GM19351 (cell line): ENCODE measurements around the gene MMP15.

Source experiments
- ATAC-seq: cut with Tn5 transposase; IDR thresholded peaks from one replicate; pipeline ENCODE4 v1.9.1; 2021; ENCODE audit warnings: mild to moderate bottlenecking, moderate library complexity; ENCODE audit not compliant: unreplicated experiment

Gene MMP15

DNA sequence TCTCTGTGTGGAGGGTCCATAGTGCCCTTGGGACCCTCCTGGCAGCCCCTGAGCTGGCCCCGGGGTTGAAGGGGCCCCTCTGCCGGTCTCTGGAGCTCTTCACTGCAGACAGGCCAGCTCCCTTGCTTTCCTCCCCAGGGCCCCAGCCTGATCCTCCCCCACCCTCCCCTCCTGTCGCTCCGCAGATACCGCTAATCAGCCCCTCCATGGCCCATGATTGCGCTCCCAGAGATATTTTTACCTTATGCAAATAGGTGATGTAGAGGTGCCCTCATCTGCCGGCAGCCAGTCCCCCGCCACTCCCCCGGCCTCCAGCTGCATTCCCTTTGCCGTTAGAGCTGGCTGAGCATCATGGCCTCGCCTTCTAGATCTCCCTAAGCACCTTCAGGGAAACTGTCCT is 9.2 kb downstream of the MMP15 start:
- ATAC-seq, result no peak

- ATAC-seq, result no peak
Measured at GRCh38 chr16:58035356-58036170, 10.0 kb downstream of the MMP15 start.

DNA sequence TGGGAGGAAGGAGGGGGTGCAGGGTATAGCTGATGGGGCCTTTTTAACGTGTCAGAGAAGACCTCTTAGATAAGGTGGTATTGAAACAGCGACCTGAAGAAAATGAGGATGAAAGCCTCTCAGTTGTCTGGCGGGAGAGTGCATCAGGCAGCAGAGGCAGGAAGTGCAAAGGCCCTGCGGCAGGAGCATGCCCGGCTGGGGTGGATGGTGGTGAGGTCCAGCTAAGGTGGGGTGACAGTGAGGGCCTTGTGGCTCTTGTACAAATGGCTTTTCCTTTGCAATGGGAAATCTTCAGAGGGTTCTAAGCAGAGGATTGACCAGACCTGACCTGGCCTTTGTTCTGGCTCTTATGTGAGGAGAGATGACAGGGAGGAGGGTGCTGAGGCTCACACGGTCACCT is 11.4 kb downstream of the MMP15 start:
- no peak for ATAC-seq

- ATAC-seq, result no peak
Measured at GRCh38 chr16:58037365-58038057, 12.0 kb downstream of the MMP15 start.

- no peak for ATAC-seq
Measured at GRCh38 chr16:58038219-58038641, 12.7 kb downstream of the MMP15 start.

DNA sequence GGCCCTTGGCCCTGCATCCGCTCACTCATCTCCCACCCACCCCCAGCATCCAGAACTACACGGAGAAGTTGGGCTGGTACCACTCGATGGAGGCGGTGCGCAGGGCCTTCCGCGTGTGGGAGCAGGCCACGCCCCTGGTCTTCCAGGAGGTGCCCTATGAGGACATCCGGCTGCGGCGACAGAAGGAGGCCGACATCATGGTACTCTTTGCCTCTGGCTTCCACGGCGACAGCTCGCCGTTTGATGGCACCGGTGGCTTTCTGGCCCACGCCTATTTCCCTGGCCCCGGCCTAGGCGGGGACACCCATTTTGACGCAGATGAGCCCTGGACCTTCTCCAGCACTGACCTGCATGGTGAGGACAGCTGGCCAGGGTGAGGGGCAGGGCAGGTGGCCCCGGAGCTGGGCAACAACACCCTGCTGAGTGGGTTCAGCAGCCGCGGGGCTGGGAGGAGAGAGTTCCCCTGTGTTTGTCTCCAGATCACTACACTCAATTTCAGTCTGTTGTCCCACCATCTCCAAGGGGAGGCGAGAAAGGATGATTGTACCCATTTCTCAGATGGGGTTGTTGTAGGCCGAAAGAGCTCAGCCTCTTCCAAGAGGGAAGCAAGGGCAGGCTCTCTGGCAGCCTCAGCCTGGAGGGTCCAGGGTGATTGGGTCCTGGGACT is 14.4 kb downstream of the MMP15 start:
- ATAC-seq, result no peak

DNA sequence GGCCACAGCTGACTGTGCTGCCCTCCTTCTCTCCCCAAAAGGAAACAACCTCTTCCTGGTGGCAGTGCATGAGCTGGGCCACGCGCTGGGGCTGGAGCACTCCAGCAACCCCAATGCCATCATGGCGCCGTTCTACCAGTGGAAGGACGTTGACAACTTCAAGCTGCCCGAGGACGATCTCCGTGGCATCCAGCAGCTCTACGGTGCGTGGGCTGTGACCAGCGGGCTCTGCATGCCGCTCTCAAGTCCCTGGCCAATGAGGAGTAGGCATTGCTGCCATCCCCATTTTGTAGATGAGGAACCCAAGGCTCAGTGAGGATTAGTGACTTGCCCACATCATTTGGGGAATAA is 14.9 kb downstream of the MMP15 start:
- ATAC-seq, result no peak

DNA sequence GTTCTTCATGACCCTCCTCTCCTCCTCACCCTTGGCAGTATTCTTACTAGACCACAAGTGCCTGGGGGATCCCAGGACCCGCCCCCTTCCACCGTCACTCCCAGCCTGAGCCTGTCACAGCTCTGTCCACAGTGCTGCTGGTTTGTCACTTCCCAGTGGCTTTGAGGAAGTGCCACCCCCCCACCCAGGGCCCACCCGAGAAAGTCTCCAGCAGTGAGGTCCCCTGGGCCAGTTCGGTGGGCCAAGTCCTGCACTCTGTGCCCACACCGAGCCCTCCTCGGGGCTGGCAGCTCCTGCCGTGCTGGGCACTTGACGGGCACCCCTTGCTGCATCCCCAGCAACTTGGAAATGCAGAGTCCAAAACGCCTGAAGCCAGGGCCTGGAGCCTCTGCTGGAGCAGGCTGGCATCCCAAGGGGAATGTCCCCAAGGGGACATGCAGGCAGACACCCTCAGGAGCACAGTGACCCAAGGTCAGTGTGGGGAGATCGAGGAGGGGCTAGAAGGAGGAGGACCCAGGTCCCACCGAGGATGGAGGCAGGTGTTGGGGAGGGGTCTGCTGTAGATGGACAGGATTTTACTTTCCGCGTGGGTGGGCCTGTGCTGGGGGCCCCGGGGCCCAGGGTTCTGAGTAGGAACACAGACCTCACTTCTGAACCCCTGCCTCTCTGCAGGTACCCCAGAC is 15.5 kb downstream of the MMP15 start:
- no peak for ATAC-seq

GRCh38 chr16:58041628-58041955 is 16.0 kb downstream of the MMP15 start:
- no peak for ATAC-seq

- ATAC-seq, result no peak
Measured at GRCh38 chr16:58042001-58042885, 16.7 kb downstream of the MMP15 start.

GRCh38 chr16:58042886-58043515 is 17.4 kb downstream of the MMP15 start:
- ATAC-seq, result no peak

GRCh38 chr16:58043571-58044155 is 18.1 kb downstream of the MMP15 start:
- ATAC-seq, result no peak

DNA sequence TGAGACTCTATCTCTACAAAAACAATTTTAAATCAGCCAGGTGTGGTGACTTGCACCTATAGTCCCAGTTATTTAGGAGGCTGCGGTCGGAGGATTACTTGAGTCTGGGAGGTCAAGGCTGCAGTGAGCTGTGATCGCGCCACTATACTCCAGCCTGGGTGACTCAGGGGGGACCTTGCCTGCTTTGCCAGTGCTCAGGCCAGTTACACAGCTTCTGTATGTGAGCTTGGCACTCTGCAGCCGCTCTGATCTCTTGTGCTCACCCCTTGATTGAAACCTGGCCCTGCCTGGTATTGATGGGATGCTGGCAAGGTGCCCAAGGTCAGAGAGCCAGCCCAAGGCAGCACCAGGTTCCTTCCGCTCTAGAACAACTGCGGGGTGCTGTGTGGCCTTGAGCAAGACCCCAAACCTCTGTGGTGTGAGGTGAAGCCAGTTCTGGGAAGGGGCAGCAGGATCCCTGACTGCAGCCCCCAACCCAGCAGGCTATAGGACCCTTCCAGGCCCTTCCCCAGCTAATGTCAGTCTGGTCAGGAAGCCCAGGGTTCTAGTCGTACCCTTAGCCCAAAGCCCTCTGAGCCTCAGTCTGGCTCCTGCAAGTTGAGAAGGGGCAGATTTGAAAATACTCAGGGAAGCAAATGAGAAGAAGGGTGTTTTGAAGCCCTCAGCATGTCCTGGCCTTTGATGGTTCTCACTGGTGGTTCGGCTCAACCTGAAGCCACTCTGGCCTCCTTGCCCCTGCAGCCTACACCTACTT is 18.9 kb downstream of the MMP15 start:
- ATAC-seq, result no peak

DNA sequence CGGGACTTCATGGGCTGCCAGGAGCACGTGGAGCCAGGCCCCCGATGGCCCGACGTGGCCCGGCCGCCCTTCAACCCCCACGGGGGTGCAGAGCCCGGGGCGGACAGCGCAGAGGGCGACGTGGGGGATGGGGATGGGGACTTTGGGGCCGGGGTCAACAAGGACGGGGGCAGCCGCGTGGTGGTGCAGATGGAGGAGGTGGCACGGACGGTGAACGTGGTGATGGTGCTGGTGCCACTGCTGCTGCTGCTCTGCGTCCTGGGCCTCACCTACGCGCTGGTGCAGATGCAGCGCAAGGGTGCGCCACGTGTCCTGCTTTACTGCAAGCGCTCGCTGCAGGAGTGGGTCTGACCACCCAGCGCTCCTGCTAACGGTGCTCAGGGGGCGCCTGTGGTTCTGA is 19.5 kb downstream of the MMP15 start:
- no peak for ATAC-seq

GRCh38 chr16:58046054-58046881 is 20.7 kb downstream of the MMP15 start:
- ATAC-seq, result no peak

- ATAC-seq, result no peak
Measured at GRCh38 chr16:58046936-58047335, 21.4 kb downstream of the MMP15 start.

- ATAC-seq, result no peak
Measured at GRCh38 chr16:58047557-58048348, 22.2 kb downstream of the MMP15 start.
